ENCODE data around the gene PPP1R12C.

GRCh38 chr19:55141696-55142095, 24.3 kb upstream of the PPP1R12C start:
- TF ChIP-seq EZH2phosphoT487 (IDR thresholded peaks at IDR 0.05; ENCODE audit: insufficient read depth, low read depth) (no peak), EZH2 (IDR thresholded peaks at IDR 0.05; ENCODE audit: insufficient read depth, poor library complexity, severe bottlenecking) (no peak)

Data from GM23248 (cell line).